Vagina (tissue), 2 donors: ENCODE data around the gene BRPF1. TPM values are rescaled to one million over a fixed set of nuclear protein-coding genes. Genes with fewer than 3 reads are reported as not detected.
"Not testable (repeated sequence)": the region's sequence is repeated elsewhere in the genome, so short reads cannot be mapped to it uniquely, and the experiment has no call there.

Experiments used
- DNase-seq, 2 donors: peaks; one replicate each; pipeline ENCODE4 v3.0.0-alpha.2; 2017; ENCODE audit errors: extremely low spot score in 2 of 2
- H3K27ac ChIP-seq: fragments of 200-600 bp; sonication (generic); one replicate; pipeline ENCODE4 v1.5.1; 2019
- H3K27me3 ChIP-seq: fragments of 200-600 bp; sonication (generic); one replicate; pipeline ENCODE4 v1.5.1; 2019
- H3K36me3 ChIP-seq, 2 donors: fragments of 200-600 bp; sonication (generic); one replicate each; pipeline ENCODE4 v1.5.1; 2017 to 2019
- H3K4me1 ChIP-seq: fragments of 200-600 bp; sonication (generic); one replicate; pipeline ENCODE4 v1.5.1; 2019
- H3K4me3 ChIP-seq, 2 donors: fragments of 200-600 bp; sonication (generic); 1 replicate in 1 of 2; 2 replicates in 1 of 2; pipeline ENCODE4 v1.5.1; 2016 to 2019
- H3K9me3 ChIP-seq: fragments of 200-600 bp; sonication (generic); one replicate; pipeline ENCODE4 v1.5.1; 2019
- CTCF ChIP-seq, 3 experiments: fragments of 450-650 bp in 2 of 3; fragments of 200-600 bp in 1 of 3; sonication (generic) in 1 of 3; IDR thresholded peaks; one replicate each; pipeline ENCODE4 v1.5.1; 2017 to 2019; ENCODE audit warnings: antibody characterized with exemption in 3 of 3, mild to moderate bottlenecking in 2 of 3, moderate library complexity in 2 of 3
- POLR2A ChIP-seq, 2 donors: fragments of 450-650 bp; IDR thresholded peaks; one replicate each; pipeline ENCODE4 v1.6.1; 2017; ENCODE audit warnings: antibody characterized with exemption in 2 of 2, mild to moderate bottlenecking in 2 of 2, moderate library complexity in 2 of 2
- POLR2AphosphoS5 ChIP-seq, 2 donors: sonication (generic); formaldehyde crosslinking; IDR thresholded peaks; one replicate each; pipeline ENCODE4 v1.9.0; 2017; ENCODE audit warnings: antibody characterized with exemption in 2 of 2, mild to moderate bottlenecking in 2 of 2, low read depth in 1 of 2; ENCODE audit not compliant: insufficient read depth in 1 of 2
- intact Hi-C: fragments of 100-400 bp; cut with DNase I; formaldehyde crosslinking; loops from one replicate; pipeline ENCODE4 v1.15.1; 2023
- total RNA-seq: library from RNA; depleted of rRNA; stranded (reverse); fragments of >200 nt; gene quantifications from one replicate; pipeline ENCODE4 v1.2.3, GENCODE V29; 2016

BRPF1 gene
- total RNA-seq, 1 donor from 2014 or later: 16.9 TPM

GRCh38 chr3:9768141-9768775, 36.7 kb downstream of the BRPF1 start:
- intact Hi-C loops: no loop called here
- no peak for DNase-seq

GRCh38 chr3:9769012-9769411, 37.5 kb downstream of the BRPF1 start:
- Histone ChIP-seq H3K36me3 (no peaks in the 10 kb centered on the region), H3K27ac (peak overlapping the region; percentile 96), H3K4me3 (peak overlapping the region; percentile 64 to 74), H3K4me1 (peaks cover 38% of the 10 kb centered on the region), H3K27me3 (no peaks in the 10 kb centered on the region), H3K9me3 (no peaks in the 10 kb centered on the region)
- DNase-seq: no peak
- intact Hi-C loops: no loop called here
- no peak for TF ChIP-seq POLR2AphosphoS5 (IDR thresholded peaks at IDR 0.05; ENCODE audit: insufficient read depth in 1 of 2, low read depth in 1 of 2)
- TF ChIP-seq POLR2A (IDR thresholded peaks at IDR 0.05): no peak
- no peak for TF ChIP-seq CTCF (IDR thresholded peaks at IDR 0.05)

More at GRCh38 chr3:9768141-9768775, 36.7 kb downstream of the BRPF1 start:
- Histone ChIP-seq H3K27me3 (no peaks in the 10 kb centered on the region), H3K9me3 (no peaks in the 10 kb centered on the region), H3K27ac (peak overlapping the region; percentile 96), H3K4me3 (peak overlapping the region in 1 of 2 donors; percentile 74), H3K36me3 (no peaks in the 10 kb centered on the region), H3K4me1 (peaks cover 38% of the 10 kb centered on the region)
- TF ChIP-seq CTCF (IDR thresholded peaks at IDR 0.05) (no peak), POLR2AphosphoS5 (IDR thresholded peaks at IDR 0.05; ENCODE audit: insufficient read depth in 1 of 2, low read depth in 1 of 2) (no peak), POLR2A (IDR thresholded peaks at IDR 0.05) (no peak)

GRCh38 chr3:9769426-9770275, 38.1 kb downstream of the BRPF1 start, which contains the start of gene CAMK1:
Gene CAMK1, minus strand, starts transcription at chr3:9769947. Its CDS starts 2,198 bp downstream, at chr3:9767749.
- TF ChIP-seq CTCF (IDR thresholded peaks at IDR 0.05): no peak
- TF ChIP-seq POLR2A (IDR thresholded peaks at IDR 0.05): peak in 1 of 2 donors; percentile 77
- TF ChIP-seq POLR2AphosphoS5 (IDR thresholded peaks at IDR 0.05; ENCODE audit: insufficient read depth in 1 of 2, low read depth in 1 of 2): peak in 1 of 2 donors; percentile 75
- no peak for DNase-seq
- peak within 1 kb of the TSS; percentile 96 for H3K27ac ChIP-seq
- H3K4me3 ChIP-seq: peak within 1 kb of the TSS; percentile 64 to 74
- H3K9me3 ChIP-seq: no peaks in the 10 kb centered on the region
- intact Hi-C loops: no loop called here
- H3K27me3 ChIP-seq: no peaks in the 10 kb centered on the region
- H3K36me3 ChIP-seq: no peaks in the 10 kb centered on the region
- peaks cover 38% of the 10 kb centered on the region for H3K4me1 ChIP-seq

- peaks cover 38% of the 10 kb centered on the region for H3K4me1 ChIP-seq
- intact Hi-C loops: no loop called here
- H3K4me3 ChIP-seq: peak overlapping the region; percentile 64 to 74
- peak overlapping the region; percentile 96 for H3K27ac ChIP-seq
- H3K36me3 ChIP-seq: no peaks in the 10 kb centered on the region
- peak in 1 of 2 donors; percentile 94 for DNase-seq
- TF ChIP-seq CTCF (IDR thresholded peaks at IDR 0.05) (no peak), POLR2AphosphoS5 (IDR thresholded peaks at IDR 0.05; ENCODE audit: insufficient read depth in 1 of 2, low read depth in 1 of 2) (peak in 1 of 2 donors; percentile 4), POLR2A (IDR thresholded peaks at IDR 0.05) (no peak)
- H3K9me3 ChIP-seq: no peaks in the 10 kb centered on the region
- no peaks in the 10 kb centered on the region for H3K27me3 ChIP-seq
Measured at GRCh38 chr3:9770276-9770812, 38.8 kb downstream of the BRPF1 start.

- H3K27ac ChIP-seq: peak overlapping the region; percentile 96
- H3K36me3 ChIP-seq, H3K27me3 ChIP-seq, DNase-seq, H3K9me3 ChIP-seq, H3K4me3 ChIP-seq, intact Hi-C loops: not testable (repeated sequence)
- H3K4me1 ChIP-seq: peaks cover 38% of the 10 kb centered on the region
Measured at GRCh38 chr3:9771007-9771406, 39.5 kb downstream of the BRPF1 start.
